HG03045 (cell line): ENCODE measurements around the gene CNTNAP4.

Source experiments
- ATAC-seq: cut with Tn5 transposase; IDR thresholded peaks from one replicate; pipeline ENCODE4 v1.9.1; 2021; ENCODE audit warnings: mild to moderate bottlenecking, moderate library complexity; ENCODE audit not compliant: unreplicated experiment

Gene CNTNAP4

DNA sequence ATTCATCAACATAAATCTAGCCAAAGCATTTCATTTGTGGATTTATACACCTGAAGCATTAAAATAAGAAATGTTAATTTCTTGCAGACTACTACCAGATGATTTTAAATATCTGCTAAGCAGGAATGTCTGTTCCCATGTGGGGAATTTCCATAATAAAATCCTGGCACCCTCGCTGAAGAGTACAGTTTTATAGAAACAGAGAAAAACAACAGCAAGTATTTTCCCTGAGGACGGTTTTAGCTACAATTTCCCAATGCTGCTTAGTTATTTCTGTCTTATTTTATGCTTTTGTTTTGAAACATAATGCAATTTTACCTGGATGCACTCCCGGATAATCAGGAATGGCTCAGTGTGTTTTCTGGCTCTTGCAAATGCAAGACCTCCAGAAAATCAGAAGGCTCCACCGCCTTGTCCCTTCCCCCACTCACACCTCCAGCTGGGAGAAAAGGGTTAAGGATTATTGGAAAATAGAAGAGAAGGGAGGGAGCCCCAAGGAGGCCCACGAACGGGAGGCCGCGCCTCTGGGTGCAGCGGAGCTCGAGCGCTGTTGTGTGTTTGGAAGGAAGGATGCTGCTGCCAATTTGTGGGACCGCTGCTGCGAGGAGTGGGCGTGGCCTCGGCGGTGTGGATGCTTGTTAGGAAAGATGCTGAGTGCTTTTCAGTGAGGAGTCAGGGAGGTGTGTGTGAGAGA is at the start of gene CNTNAP4:
TSS of gene CNTNAP4 (plus strand) at position 657 of the 694 bp plus-strand sequence. CDS start 262 bp downstream, outside the sequence.
- ATAC-seq: no peak

- ATAC-seq: no peak
Measured at GRCh38 chr16:76228546-76229146, 48.6 kb upstream of the CNTNAP4 start.

- no peak for ATAC-seq
Measured at GRCh38 chr16:76232704-76233103, 44.5 kb upstream of the CNTNAP4 start.

DNA sequence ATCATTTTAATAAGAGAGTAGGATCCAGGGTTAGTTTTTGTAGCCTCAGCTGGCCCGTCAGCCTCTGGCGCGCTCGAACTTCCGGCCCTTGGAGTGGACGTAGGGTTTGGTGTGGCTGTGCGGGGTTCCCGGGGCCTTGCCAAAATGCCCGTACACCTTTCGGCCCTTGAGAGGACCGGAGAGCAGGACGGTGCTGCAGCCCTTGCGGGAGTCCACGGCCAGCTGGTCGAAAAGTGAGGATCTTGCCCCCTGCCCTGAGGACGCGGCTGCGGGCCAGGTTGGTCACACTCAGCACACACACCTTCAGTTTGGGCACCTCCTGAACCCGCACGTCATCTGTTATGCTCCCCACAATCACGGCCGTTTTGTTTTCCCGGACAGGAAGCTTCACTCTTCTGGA is 42.2 kb upstream of the CNTNAP4 start:
- ATAC-seq: no peak

DNA sequence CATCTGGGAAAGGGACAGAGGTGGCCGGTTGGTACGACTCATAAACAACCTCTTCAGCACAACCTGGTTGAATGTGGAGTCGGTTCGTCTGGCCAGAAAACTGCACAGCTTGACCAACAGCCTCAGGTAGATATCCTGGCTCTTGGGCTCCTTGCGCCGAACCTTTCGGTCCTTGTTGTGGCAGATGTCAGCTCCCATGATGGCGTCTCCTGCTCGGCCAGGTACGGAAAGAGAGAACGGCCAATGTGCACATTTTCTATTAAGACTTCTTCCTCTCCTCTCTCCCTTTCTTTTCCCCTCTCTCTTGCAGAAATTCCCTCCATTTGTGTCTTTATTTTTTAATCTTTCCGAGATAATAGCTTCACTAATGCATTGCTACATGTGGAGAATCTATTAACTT is 41.8 kb upstream of the CNTNAP4 start:
- ATAC-seq: no peak

GRCh38 chr16:76237471-76237870 is 39.7 kb upstream of the CNTNAP4 start:
- no peak for ATAC-seq

GRCh38 chr16:76241755-76242154 is 35.4 kb upstream of the CNTNAP4 start:
- no peak for ATAC-seq

- no peak for ATAC-seq
Measured at GRCh38 chr16:76243620-76244019, 33.6 kb upstream of the CNTNAP4 start.

GRCh38 chr16:76246587-76246986 is 30.6 kb upstream of the CNTNAP4 start:
- no peak for ATAC-seq

DNA sequence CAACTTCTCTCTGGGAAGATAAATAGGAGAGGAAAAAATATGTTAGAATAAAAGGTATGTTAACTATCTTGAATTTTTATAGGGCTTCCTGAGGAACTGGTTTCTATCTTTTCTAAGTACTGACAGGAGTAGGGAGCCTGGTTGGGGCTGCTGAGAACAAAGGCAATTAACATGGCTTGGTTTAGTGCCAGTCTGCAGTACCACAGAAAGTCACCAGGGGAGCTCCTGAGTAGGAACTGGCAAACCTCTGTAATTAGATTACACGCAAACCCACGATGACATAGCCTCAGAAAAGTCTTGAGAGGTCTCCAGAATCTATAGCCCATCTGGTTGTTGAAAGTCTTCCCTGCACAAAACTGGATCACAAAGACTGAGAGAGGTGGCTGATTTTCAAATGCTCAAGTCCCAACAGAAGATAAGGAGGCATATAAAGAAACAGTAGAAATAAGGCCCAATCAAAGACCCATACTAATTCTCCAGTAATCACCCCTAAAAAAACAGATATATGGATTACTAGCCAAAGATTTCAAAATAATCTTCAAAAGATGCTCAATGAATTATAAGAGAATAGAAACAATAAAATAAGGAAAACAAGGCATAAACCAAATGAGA is 11.7 kb upstream of the CNTNAP4 start:
- no peak for ATAC-seq

GRCh38 chr16:76268824-76269223 is 8.4 kb upstream of the CNTNAP4 start:
- no peak for ATAC-seq

- ATAC-seq: no peak
Measured at GRCh38 chr16:76277460-76278030, 344 bp downstream of the CNTNAP4 start.

- ATAC-seq: no peak
Measured at GRCh38 chr16:76278086-76278485, 885 bp downstream of the CNTNAP4 start.

- no peak for ATAC-seq
Measured at GRCh38 chr16:76278980-76279379, 1.8 kb downstream of the CNTNAP4 start.

DNA sequence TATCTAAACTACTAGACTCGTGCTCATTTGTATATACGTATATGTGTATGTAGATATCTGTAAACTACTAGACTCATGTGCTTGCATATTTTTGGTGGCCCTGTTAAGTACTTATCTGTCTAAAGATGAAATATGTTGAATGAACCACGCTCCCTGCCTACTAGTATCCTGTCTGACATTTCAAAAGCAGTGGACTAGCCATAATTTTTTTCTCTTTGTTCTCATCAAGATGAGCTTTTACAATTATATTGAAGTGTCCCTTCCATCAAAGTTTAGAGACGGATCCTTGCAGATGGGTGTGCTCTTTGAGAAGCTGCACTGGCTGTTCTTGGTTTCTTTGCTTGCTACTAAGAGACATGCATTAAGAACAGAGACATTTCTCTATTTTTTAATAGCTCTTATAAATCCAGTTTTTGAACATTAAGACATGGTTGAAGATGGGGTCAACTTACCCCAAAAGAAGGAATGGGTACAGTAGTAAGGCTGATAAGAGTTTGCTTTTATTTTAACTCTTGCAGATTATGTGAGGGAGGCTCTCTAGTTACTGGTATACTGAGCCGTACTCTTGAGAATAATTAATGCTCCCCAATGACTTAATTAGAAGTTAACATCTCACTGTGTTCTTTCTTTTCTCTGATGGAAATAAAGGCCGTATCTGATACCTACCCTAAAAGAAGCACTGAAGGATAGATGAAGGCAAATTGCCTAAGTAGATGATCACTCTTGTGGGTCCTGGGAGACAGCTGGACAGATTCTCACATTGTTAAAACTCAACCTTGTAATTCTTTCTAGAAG is 3.4 kb downstream of the CNTNAP4 start:
- ATAC-seq: no peak

- no peak for ATAC-seq
Measured at GRCh38 chr16:76287466-76287865, 10.3 kb downstream of the CNTNAP4 start.

DNA sequence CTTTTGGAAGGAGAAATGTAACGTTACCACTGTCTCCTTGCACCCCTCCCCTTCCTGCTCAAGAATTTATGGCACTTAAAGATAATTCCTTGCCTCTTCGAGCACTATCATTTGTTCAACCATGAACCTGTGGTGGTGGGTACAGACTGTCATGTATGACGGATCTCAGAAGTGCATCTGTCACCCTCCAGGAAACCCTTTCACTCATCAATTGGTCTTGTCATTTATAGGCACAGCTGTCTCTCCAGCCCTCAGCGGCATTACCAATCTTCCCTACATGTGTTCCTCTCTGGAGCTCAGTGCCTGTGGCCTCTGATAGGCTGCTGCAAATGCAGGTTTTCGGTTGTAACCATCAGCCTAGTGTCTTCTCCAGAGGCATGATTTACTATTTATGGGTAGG is 15.0 kb downstream of the CNTNAP4 start:
- no peak for ATAC-seq

DNA sequence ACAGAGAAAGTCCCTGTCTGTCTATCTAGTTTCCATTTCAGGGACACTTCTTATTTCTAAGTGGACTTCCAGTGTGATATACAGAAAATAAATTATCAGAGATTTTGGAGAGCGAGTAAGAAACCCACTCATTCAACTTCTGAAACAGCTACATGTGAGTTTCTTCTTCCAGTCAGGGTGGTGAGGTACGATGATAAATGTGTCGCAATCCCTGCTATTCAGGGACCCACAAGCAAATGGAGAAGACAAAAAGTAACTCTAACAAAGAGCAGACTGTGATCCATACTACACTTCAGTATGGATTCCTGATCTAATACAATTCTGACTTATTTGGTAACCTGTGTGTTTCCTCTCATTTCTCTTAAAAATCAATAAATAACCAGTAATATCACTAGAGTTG is 16.8 kb downstream of the CNTNAP4 start:
- no peak for ATAC-seq

DNA sequence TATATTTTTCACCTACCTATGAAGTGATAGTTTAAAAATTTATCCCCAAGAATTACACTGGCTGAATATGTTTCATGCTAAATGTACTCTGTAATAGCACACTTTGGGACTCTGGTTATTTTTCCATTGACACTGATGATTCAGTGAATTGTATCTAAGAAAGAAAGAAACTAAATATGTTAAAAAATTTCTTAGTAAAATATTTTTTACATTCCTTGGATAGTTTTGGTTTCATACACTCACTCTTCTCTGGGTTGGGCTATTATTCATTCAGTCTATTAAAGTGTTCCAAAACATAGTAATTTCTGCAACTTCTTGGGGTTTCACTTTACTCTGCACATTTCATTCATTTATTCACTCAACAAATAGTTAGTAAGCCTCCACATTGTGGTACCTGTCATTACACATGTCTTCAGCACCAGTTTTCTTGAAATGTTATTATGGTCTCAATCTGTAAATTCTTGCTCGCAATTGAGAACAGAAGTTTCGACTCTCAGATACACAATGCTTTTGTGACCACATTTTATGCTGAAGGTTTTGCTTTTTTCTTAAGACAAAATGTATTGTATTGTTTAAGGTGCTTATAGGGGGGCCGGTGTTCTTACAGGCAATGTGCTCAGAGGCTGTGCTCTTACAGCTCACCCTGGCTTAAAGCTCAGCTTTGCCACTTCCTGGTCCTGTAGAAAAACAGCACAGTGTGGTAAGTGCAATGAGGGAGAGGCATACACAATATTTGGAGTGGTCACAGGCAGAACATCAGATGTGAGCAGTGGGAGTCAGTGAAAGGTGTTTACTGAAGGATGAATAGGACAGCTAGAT is 17.4 kb downstream of the CNTNAP4 start:
- ATAC-seq: no peak

DNA sequence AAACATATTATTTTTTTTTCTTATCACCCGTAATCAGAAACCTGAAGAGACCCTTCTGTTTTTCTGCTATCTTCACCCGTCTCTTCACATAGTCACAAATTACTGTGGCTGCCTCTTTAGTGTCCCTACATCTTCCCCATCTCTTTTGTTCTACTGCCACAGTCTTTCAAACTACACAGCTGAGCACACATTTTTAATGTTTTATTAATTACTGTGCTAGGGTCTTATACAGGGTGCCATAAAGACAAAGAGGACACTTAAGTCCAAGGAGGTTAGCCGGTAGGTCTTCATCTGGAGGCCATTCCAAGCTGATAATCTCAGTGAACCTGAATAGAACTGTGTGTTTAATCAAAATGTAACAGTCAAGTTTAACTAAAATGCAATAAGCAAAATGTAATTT is 20.7 kb downstream of the CNTNAP4 start:
- ATAC-seq: no peak
